ENCODE data around the gene NOP14. TPM values are rescaled to one million over a fixed set of nuclear protein-coding genes. Genes with fewer than 3 reads are reported as not detected.

The NOP14 gene
- total and polyA plus RNA-seq, 9 donors, result 13.6 to 39.7 (median 28.3) TPM

Other genes with a start within 250 kb of the NOP14 start
- gene TNIP2, start 207.1 kb downstream of the NOP14 start, total RNA-seq, result 10 to 100 TPM; 27.2 to 43.2 (median 36.9) TPM
- gene TNIP2, start 207.1 kb downstream of the NOP14 start, polyA plus RNA-seq, result 10 to 100 TPM in 1 of 2 donors, 1 to 10 TPM in 1; 6.4 to 28.4 TPM
- 10 to 100 TPM; 13.6 to 46.9 (median 29.3) TPM for gene SH3BP2, start 170.3 kb downstream of the NOP14 start, total RNA-seq
- 10 to 100 TPM in 1 of 2 donors, 1 to 10 TPM in 1; 5.3 to 18.3 TPM for gene SH3BP2, start 170.3 kb downstream of the NOP14 start, polyA plus RNA-seq
- 100 to 1,000 TPM; 166 to 447 (median 389) TPM for gene ADD1, start 119.6 kb downstream of the NOP14 start, total RNA-seq
- gene ADD1, start 119.6 kb downstream of the NOP14 start, polyA plus RNA-seq, result 100 to 1,000 TPM; 203 to 365 TPM
- 10 to 100 TPM in 2 of 7 donors, 1 to 10 TPM in 5; 5.1 to 17.6 (median 6.9) TPM for gene GRK4, start 165 bp upstream of the NOP14 start, total RNA-seq
- gene GRK4, start 165 bp upstream of the NOP14 start, polyA plus RNA-seq, result 1 to 10 TPM; 3.3 to 7.9 TPM
- gene HTT-AS, start 111.1 kb upstream of the NOP14 start, total RNA-seq, result not detected
- not detected for gene HTT-AS, start 111.1 kb upstream of the NOP14 start, polyA plus RNA-seq
- 10 to 100 TPM; 28.3 to 63.2 (median 39.1) TPM for gene HTT, start 111.3 kb upstream of the NOP14 start, total RNA-seq
- gene HTT, start 111.3 kb upstream of the NOP14 start, polyA plus RNA-seq, result 10 to 100 TPM; 13.3 to 35.2 TPM